Transverse colon (tissue), 3 donors: Measurements from ENCODE around the gene ONECUT3.

Experiments
- EP300 ChIP-seq: sonication (generic); formaldehyde crosslinking; IDR thresholded peaks from one replicate; pipeline ENCODE4 v1.6.1; 2017; ENCODE audit warnings: antibody characterized with exemption, low read depth
- POLR2A ChIP-seq: fragments of 450-650 bp; IDR thresholded peaks from one replicate; pipeline ENCODE4 v1.6.1; 2016; ENCODE audit warnings: antibody characterized with exemption, mild to moderate bottlenecking, moderate library complexity
- TF ChIP-seq, protein P1 (sequence below), 5 experiments: fragments of 200-600 bp in 3 of 5; fragments of 450-650 bp in 2 of 5; sonication (generic) in 3 of 5; IDR thresholded peaks; 1 replicate in 2 of 5; 2 replicates in 3 of 5; pipeline ENCODE4 v1.5.1; 2016 to 2017; ENCODE audit warnings: antibody characterized with exemption in 5 of 5, inconsistent platforms in 3 of 5, mild to moderate bottlenecking in 2 of 5, moderate library complexity in 1 of 5

DNA sequence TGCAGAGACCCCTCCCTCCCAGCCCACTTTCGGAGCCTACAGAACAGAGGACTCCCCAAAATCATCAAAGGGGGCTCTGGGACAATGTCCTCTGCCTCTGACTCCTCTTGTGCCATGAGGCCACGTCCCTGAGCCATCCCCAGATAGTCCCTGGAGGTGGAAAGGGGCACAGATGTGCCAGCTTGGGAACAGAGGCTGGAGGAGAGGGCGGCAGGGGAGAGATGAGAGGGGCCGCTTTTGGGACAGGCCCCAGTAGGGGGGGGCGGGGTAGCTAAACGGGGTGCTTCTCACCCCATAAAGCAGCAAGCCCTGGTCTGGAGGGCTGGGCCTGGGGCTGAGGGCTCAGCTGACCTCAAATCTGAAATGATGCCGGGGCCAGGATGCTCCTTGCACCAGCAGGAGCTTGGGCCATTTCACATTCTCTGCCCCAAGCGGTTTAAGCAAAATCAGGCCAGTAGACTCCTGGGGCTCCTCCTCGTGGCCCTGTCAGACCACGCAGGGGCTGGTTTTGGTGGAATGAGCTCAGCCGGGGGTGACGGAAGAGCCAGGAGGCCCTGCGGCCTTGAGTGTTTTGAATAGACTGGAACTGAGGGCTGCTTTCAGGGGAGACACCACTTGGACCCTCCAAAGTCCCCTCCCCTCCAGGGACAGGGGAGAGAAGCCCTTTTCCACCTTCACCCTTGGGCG, 27.1 kb downstream of the ONECUT3 start:
- TF ChIP-seq POLR2A = no peak
- TF ChIP-seq, protein P1, sequence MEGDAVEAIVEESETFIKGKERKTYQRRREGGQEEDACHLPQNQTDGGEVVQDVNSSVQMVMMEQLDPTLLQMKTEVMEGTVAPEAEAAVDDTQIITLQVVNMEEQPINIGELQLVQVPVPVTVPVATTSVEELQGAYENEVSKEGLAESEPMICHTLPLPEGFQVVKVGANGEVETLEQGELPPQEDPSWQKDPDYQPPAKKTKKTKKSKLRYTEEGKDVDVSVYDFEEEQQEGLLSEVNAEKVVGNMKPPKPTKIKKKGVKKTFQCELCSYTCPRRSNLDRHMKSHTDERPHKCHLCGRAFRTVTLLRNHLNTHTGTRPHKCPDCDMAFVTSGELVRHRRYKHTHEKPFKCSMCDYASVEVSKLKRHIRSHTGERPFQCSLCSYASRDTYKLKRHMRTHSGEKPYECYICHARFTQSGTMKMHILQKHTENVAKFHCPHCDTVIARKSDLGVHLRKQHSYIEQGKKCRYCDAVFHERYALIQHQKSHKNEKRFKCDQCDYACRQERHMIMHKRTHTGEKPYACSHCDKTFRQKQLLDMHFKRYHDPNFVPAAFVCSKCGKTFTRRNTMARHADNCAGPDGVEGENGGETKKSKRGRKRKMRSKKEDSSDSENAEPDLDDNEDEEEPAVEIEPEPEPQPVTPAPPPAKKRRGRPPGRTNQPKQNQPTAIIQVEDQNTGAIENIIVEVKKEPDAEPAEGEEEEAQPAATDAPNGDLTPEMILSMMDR (IDR thresholded peaks at IDR 0.05) = no peak
- TF ChIP-seq EP300 = no peak
